K562 (cell line): Measurements from ENCODE around the gene MSANTD1. TPM values are rescaled to one million over a fixed set of nuclear protein-coding genes. Genes with fewer than 3 reads are reported as not detected.
A peak's percentile ranks its signal among the peaks of the same experiment; 100 is the strongest.

ENCODE experiments used
- ASH1L ChIP-seq: fragments of 450-650 bp; IDR thresholded peaks from 2 replicates; pipeline ENCODE4 v1.6.1; 2018; ENCODE audit warnings: borderline replicate concordance, mild to moderate bottlenecking, low read depth; ENCODE audit not compliant: partially characterized antibody
- BRD9 ChIP-seq: fragments of 450-650 bp; IDR thresholded peaks from 2 replicates; pipeline ENCODE4 v1.6.1; 2018; ENCODE audit warnings: low read depth; ENCODE audit not compliant: partially characterized antibody
- COPS2 ChIP-seq: fragments of 450-650 bp; conservative IDR thresholded peaks from 2 replicates; pipeline ENCODE4 v1.6.1; 2016; ENCODE audit warnings: mild to moderate bottlenecking, moderate library complexity
- FOS ChIP-seq: IDR thresholded peaks from 3 replicates; pipeline ENCODE4 v1.6.1; 2011; ENCODE audit not compliant: insufficient read length; ENCODE audit errors: extremely low read depth
- IRF9 ChIP-seq: fragments of 450-650 bp; IDR thresholded peaks from 2 replicates; pipeline ENCODE4 v1.6.1; 2016; ENCODE audit warnings: missing biosample characterization, missing genetic modification characterization
- KAT2B ChIP-seq: IDR thresholded peaks from one replicate; pipeline ENCODE4 v1.6.1; 2012; ENCODE audit warnings: low read depth, mild to moderate bottlenecking, control low read depth, inconsistent platforms, low read length, moderate library complexity
- KDM2B ChIP-seq: fragments of 250-450 bp; sonication (Bioruptor Pico); IDR thresholded peaks from 2 replicates; pipeline ENCODE4 v1.8.0; 2021; ENCODE audit warnings: mild to moderate bottlenecking, moderate library complexity
- MTA3 ChIP-seq: fragments of 450-650 bp; formaldehyde crosslinking; IDR thresholded peaks from 2 replicates; pipeline ENCODE4 v1.6.1; 2017; ENCODE audit warnings: mild to moderate bottlenecking, borderline replicate concordance
- PATZ1 ChIP-seq: fragments of 250-450 bp; sonication (Bioruptor Pico); IDR thresholded peaks from 2 replicates; pipeline ENCODE4 v1.5.0; 2020; ENCODE audit warnings: mild to moderate bottlenecking, borderline replicate concordance
- PHF8 ChIP-seq: fragments of 200-600 bp; sonication (generic); IDR thresholded peaks from 2 replicates; pipeline ENCODE4 v1.6.1; 2012; ENCODE audit warnings: mixed run types, mild to moderate bottlenecking, inconsistent platforms, low read length, moderate library complexity, borderline replicate concordance
- POLR3A ChIP-seq: IDR thresholded peaks from 2 replicates; pipeline ENCODE4 v1.6.1; 2011; ENCODE audit warnings: borderline replicate concordance, mild to moderate bottlenecking, moderate library complexity; ENCODE audit not compliant: insufficient read length, insufficient read depth; ENCODE audit errors: extremely low read depth
- SIX5 ChIP-seq, 2 experiments: IDR thresholded peaks; 2 replicates each; pipeline ENCODE4 v1.6.1; 2011; ENCODE audit warnings: low read length in 2 of 2, borderline replicate concordance in 1 of 2, low read depth in 1 of 2, mild to moderate bottlenecking in 1 of 2, moderate library complexity in 1 of 2; ENCODE audit not compliant: insufficient read depth in 1 of 2
- SLC30A9 ChIP-seq: fragments of 250-450 bp; sonication (Bioruptor Pico); IDR thresholded peaks from 2 replicates; pipeline ENCODE4 v1.8.0; 2022; ENCODE audit warnings: mild to moderate bottlenecking, moderate library complexity
- SREBF1 ChIP-seq: fragments of 150-350 bp; IDR thresholded peaks from 2 replicates; pipeline ENCODE4 v1.6.1; 2014; ENCODE audit warnings: antibody characterized with exemption, low read depth, low read length, borderline replicate concordance
- TCF7L2 ChIP-seq: fragments of 150-350 bp; IDR thresholded peaks from 2 replicates; pipeline ENCODE4 v1.6.1; 2016; ENCODE audit warnings: low read depth, mild to moderate bottlenecking, low read length, moderate library complexity
- TCFL5 ChIP-seq: fragments of 250-450 bp; sonication (Bioruptor Pico); conservative IDR thresholded peaks from 2 replicates; pipeline ENCODE4 v1.6.1; 2021; ENCODE audit warnings: mild to moderate bottlenecking, moderate library complexity, matching md5 sums
- TOE1 ChIP-seq, 2 experiments: fragments of 450-650 bp in 1 of 2; sonication (generic) in 1 of 2; formaldehyde crosslinking in 1 of 2; IDR thresholded peaks; 2 replicates each; pipeline versions ENCODE4 v1.7.1 to v1.8.0; 2016 to 2022; ENCODE audit warnings: borderline replicate concordance in 2 of 2, mild to moderate bottlenecking in 2 of 2, antibody characterized with exemption in 1 of 2, inconsistent platforms in 1 of 2, low read depth in 1 of 2, missing genetic modification reagents in 1 of 2, moderate library complexity in 1 of 2
- ZKSCAN8 ChIP-seq: fragments of 200-800 bp; sonication (Bioruptor generic); IDR thresholded peaks from 2 replicates; pipeline ENCODE4 v1.6.1; 2016; ENCODE audit warnings: missing genetic modification characterization, missing compliant biosample characterization
- ZNF212 ChIP-seq: fragments of 450-650 bp; formaldehyde crosslinking; IDR thresholded peaks from 2 replicates; pipeline ENCODE4 v1.4.0; 2020; ENCODE audit warnings: mild to moderate bottlenecking
- ZNF282 ChIP-seq: sonication (generic); formaldehyde crosslinking; IDR thresholded peaks from 2 replicates; pipeline ENCODE4 v1.8.1; 2023; ENCODE audit warnings: missing genetic modification reagents
- polyA plus RNA-seq, 8 experiments: library from polyadenylated mRNA; depleted of rRNA in 4 of 8; stranded (reverse) in 5 of 8; unstranded in 3 of 8; fragments of >200 nt; fragmentation: Nextera tagmentation in 2 of 8; fragmentation: Illumina TruSeq in 1 of 8; extraction: Ambion mirVana in 2 of 8; extraction: Trizol in 1 of 8; gene quantifications; 2 replicates each; pipeline versions ENCODE4 v1.2.1 to v1.2.3, GENCODE V29; 2011 to 2014; ENCODE audit warnings: inconsistent platforms in 1 of 8, missing spikeins in 1 of 8
- total RNA-seq, 7 experiments: library from RNA; depleted of rRNA in 6 of 7; stranded (reverse); fragments of >200 nt in 6 of 7; fragmentation: Illumina TruSeq in 2 of 7; extraction: Trizol in 2 of 7; gene quantifications; 2 replicates each; pipeline versions ENCODE4 v1.2.1 to v1.2.3, GENCODE V29; 2011 to 2021; ENCODE audit warnings: low replicate concordance in 1 of 7
- TF ChIP-seq, protein P1 (sequence below): sonication (generic); formaldehyde crosslinking; IDR thresholded peaks from 2 replicates; pipeline ENCODE4 v1.8.0; 2022; ENCODE audit warnings: missing genetic modification reagents, mild to moderate bottlenecking, borderline replicate concordance

Gene MSANTD1
- total and polyA plus RNA-seq, 9 of the 15 experiments (the other 6 are each of a cell fraction or from before 2014, with no cell fraction given): 0.04 to 0.09 (median 0.07) TPM; not detected in 6

- TF ChIP-seq SLC30A9 (CRISPR knock-in tag) (no peak), POLR3A (no peak), TCFL5 (no peak), KDM2B (peak; percentile 51; the same call in 1 of the 2 replicates), PHF8 (peak; percentile 73; the same call in 1 of the 2 replicates), ASH1L (no peak), ZNF212 (no peak), COPS2 (no peak), MTA3 (peak; percentile 39; the same call in 1 of the 2 replicates), BRD9 (no peak), IRF9 (no peak), PATZ1 (CRISPR knock-in tag) (no peak), TCF7L2 (no peak), ZKSCAN8 (CRISPR knock-in tag) (no peak), SIX5 (IDR thresholded peaks at IDR 0.05; ENCODE audit: borderline replicate concordance in 1 of 2, insufficient read depth in 1 of 2, low read depth in 1 of 2, low read length in 2 of 2) (no peak), KAT2B (no peak), SREBF1 (no peak), FOS (no peak), TOE1 (IDR thresholded peaks at IDR 0.05; ENCODE audit: borderline replicate concordance) (0 out of 2 replicates have a peak, but pooled peaks have one; percentile 27), TOE1 (CRISPR knock-in tag; IDR thresholded peaks at IDR 0.05; ENCODE audit: borderline replicate concordance, low read depth) (no peak), ZNF282 (CRISPR knock-in tag) (no peak)
- TF ChIP-seq, protein P1, sequence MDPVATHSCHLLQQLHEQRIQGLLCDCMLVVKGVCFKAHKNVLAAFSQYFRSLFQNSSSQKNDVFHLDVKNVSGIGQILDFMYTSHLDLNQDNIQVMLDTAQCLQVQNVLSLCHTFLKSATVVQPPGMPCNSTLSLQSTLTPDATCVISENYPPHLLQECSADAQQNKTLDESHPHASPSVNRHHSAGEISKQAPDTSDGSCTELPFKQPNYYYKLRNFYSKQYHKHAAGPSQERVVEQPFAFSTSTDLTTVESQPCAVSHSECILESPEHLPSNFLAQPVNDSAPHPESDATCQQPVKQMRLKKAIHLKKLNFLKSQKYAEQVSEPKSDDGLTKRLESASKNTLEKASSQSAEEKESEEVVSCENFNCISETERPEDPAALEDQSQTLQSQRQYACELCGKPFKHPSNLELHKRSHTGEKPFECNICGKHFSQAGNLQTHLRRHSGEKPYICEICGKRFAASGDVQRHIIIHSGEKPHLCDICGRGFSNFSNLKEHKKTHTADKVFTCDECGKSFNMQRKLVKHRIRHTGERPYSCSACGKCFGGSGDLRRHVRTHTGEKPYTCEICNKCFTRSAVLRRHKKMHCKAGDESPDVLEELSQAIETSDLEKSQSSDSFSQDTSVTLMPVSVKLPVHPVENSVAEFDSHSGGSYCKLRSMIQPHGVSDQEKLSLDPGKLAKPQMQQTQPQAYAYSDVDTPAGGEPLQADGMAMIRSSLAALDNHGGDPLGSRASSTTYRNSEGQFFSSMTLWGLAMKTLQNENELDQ: no peak
Measured at GRCh38 chr4:3292571-3293400, 43.8 kb downstream of the MSANTD1 start, which contains the start of gene RGS12 (continued).
